ENCODE results near the gene APOL4. TPM values are rescaled to one million over a fixed set of nuclear protein-coding genes. Genes with fewer than 3 reads are reported as not detected.

APOL4 gene, protein sequence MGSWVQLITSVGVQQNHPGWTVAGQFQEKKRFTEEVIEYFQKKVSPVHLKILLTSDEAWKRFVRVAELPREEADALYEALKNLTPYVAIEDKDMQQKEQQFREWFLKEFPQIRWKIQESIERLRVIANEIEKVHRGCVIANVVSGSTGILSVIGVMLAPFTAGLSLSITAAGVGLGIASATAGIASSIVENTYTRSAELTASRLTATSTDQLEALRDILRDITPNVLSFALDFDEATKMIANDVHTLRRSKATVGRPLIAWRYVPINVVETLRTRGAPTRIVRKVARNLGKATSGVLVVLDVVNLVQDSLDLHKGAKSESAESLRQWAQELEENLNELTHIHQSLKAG
- total RNA-seq: 0.57 and 1.6 TPM in 2 replicates

DNA sequence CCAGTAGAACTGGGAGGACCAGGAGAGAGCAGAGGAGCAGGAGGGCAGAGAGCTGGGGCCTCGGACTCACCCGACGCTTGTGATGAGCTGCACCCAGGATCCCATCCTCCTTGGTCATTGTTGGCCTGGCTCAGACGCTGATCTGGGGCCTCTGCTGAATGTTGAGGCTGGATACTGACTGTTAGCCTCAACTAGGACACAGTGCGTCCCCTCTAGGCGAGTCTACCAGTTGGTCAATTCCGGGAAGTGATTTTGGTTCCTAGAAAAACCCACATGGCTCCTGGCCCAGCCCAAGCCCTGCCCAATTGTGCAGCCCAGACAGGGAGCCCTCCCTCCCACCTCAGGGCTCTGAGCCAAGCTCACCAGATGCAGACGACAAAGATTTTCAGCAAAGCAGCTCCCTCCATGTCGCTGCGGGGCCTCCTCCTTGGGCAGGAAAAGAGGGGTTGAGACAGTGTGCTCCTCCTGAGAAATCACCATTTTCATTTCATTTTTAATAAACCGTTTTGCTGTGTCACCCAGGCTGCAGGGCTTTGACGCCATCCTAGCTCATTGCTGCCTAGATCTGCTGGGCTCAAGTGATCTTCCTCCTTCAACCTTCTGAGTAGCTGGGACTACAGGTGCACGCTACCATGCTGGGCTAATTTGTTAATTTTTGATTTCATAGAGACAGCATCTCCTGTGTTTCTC, at the start of gene APOL4:
Gene APOL4 (minus strand): TSS at position 180 of the 690 bp plus-strand sequence. CDS start 75 bp downstream, at position 105.

DNA sequence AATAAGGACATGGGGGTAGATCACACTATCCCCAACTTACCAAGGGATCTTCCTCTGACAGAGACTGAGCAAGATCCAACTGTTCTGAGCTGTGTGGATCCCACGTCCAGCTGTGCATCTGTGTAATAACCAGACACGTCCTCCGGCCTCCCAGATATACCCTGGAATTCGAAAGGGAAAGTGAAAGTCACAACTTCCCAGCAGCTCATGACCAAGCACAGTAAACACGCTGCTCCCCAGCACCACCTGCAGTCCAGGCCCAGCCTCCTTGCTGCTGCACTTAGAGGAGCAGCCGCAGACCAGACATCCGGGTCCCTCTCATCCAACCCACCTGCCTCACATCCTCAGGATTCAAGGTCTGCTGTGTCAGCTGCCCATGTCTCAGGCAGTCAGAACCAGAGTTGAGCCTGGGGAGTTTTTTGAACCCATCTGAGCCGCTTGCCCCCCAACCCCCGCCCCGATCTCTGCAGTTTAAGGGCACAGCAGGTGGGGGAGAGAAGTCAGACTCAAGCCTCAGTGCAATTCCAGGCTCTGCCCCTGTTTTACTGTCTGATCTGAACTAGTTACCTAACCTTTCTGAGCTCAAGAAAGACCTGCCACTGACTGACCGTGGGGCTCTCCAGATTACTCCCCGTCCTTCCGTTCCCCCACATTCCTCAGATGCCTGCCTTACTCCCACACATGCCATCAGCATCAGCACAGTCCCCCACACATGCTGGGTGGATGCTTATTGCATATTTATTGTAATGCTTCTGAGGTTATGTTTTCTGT, 38.0 kb upstream of the APOL4 start, which contains the start of gene APOL2:
Gene APOL2 (minus strand): TSS at position 127 of the 771 bp plus-strand sequence. CDS start 6,365 bp downstream, outside the sequence.

DNA sequence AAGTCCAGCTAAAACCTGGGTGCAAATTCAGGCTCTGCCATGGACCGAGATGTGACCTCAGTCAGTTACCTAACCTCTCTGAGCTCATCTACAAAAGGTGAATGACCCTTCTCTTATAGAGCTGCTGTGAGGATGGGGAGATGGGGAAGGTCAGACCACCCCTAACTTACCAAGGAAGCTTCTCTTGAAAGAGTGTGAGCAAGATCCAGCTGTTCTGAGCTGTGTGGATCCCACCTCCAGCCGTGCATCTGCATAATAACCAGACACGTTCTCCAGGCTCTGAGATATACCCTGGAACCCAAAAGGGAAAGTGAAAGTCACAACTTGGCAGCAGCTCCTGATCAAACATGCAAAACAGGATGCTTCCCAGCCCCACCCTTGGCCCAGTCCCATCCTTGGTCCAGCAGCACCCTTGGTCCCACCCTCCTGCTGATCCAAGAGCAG, 41.1 kb downstream of the APOL4 start, which contains the start of gene APOL3:
Gene APOL3 (minus strand): TSS at position 257 of the 444 bp plus-strand sequence. CDS start 11,700 bp downstream, outside the sequence.

Other genes with a start within 250 kb of the APOL4 start
- gene RBFOX2, start 173.0 kb downstream of the APOL4 start, total RNA-seq: 167 and 186 TPM in 2 replicates
- gene APOL3, start 41.1 kb downstream of the APOL4 start, total RNA-seq: 47.7 and 58.8 TPM in 2 replicates
- 37.2 and 38.8 TPM in 2 replicates for gene APOL2, start 37.7 kb upstream of the APOL4 start, total RNA-seq
- gene APOL1, start 51.3 kb upstream of the APOL4 start, total RNA-seq: 3.3 and 3.6 TPM in 2 replicates
- gene MYH9, start 186.2 kb upstream of the APOL4 start, total RNA-seq: 1,027 and 1,261 TPM in 2 replicates

Measured in vein endothelial cell (primary cell).